CD4-positive, alpha-beta memory T cell (primary cell): ENCODE measurements around the gene ARL11. TPM values are rescaled to one million over a fixed set of nuclear protein-coding genes. Genes with fewer than 3 reads are reported as not detected.

ENCODE experiments used
- CTCF ChIA-PET: fragments of 350-600 bp; sonication (Branson Sonifier 250); formaldehyde crosslinking; loops from one replicate; lab custom pipeline; 2021; ENCODE audit warnings: inconsistent platforms; ENCODE audit not compliant: partially characterized antibody; lab: Charles Lee
- POLR2A ChIA-PET: fragments of 350-600 bp; sonication (Branson Sonifier 250); formaldehyde crosslinking; loops from one replicate; lab custom pipeline; 2021; ENCODE audit not compliant: partially characterized antibody; lab: Charles Lee
- DNase-seq, 5 donors: peaks; one replicate each; pipeline versions ENCODE4 v3.0.0 to v3.0.0-alpha.2; 2020 to 2022; ENCODE audit warnings: mixed read lengths in 1 of 5
- H3K27ac ChIP-seq: one replicate; pipeline ENCODE4 v1.7.0; 2013; ENCODE audit warnings: low read depth, low read length
- H3K27me3 ChIP-seq: 2 replicates; pipeline ENCODE4 v1.7.0; 2013; ENCODE audit warnings: mild to moderate bottlenecking, low read length, moderate library complexity; ENCODE audit not compliant: insufficient read depth
- H3K36me3 ChIP-seq: 2 replicates; pipeline ENCODE4 v1.7.0; 2013; ENCODE audit warnings: mild to moderate bottlenecking, low read length, moderate library complexity; ENCODE audit not compliant: insufficient read depth
- H3K4me1 ChIP-seq: 2 replicates; pipeline ENCODE4 v1.7.0; 2013; ENCODE audit warnings: mild to moderate bottlenecking, low read length, moderate library complexity; ENCODE audit not compliant: insufficient read depth
- H3K4me3 ChIP-seq, 2 donors: one replicate each; pipeline ENCODE4 v1.7.0; 2013; ENCODE audit warnings: low read length in 2 of 2, mild to moderate bottlenecking in 1 of 2
- H3K9me3 ChIP-seq, 2 donors: one replicate each; pipeline ENCODE4 v1.7.0; 2013; ENCODE audit warnings: low read length in 2 of 2, control low read depth in 1 of 2; ENCODE audit not compliant: control insufficient read depth in 1 of 2
- H3K27ac Mint-ChIP-seq, 7 donors: one replicate each; pipeline ENCODE4 v1.8.0; 2020 to 2021; ENCODE audit warnings: mixed read lengths in 7 of 7, mild to moderate bottlenecking in 6 of 7, inconsistent platforms in 3 of 7, moderate library complexity in 3 of 7
- H3K27me3 Mint-ChIP-seq, 2 donors: one replicate each; pipeline ENCODE4 v1.8.0; 2020 to 2021; ENCODE audit warnings: mixed read lengths in 2 of 2
- H3K36me3 Mint-ChIP-seq, 2 donors: one replicate each; pipeline ENCODE4 v1.8.0; 2020 to 2021; ENCODE audit warnings: mixed read lengths in 2 of 2, inconsistent platforms in 1 of 2, mild to moderate bottlenecking in 1 of 2
- H3K4me1 Mint-ChIP-seq, 4 donors: one replicate each; pipeline ENCODE4 v1.8.0; 2020 to 2021; ENCODE audit warnings: mixed read lengths in 4 of 4, mild to moderate bottlenecking in 1 of 4
- H3K4me3 Mint-ChIP-seq, 8 donors: one replicate each; pipeline ENCODE4 v1.8.0; 2020 to 2021; ENCODE audit warnings: mixed read lengths in 8 of 8, mild to moderate bottlenecking in 7 of 8, moderate library complexity in 6 of 8, inconsistent platforms in 3 of 8
- H3K9me3 Mint-ChIP-seq, 8 donors: one replicate each; pipeline ENCODE4 v1.8.0; 2020 to 2021; ENCODE audit warnings: mixed read lengths in 8 of 8, mild to moderate bottlenecking in 5 of 8, inconsistent platforms in 3 of 8, moderate library complexity in 1 of 8
- intact Hi-C: fragments of 100-400 bp; cut with micrococcal nuclease; formaldehyde crosslinking; loops from one replicate; pipeline ENCODE4 v1.15.1; 2023
- polyA plus RNA-seq, 2 donors: library from polyadenylated mRNA; unstranded; fragments of 300-500 nt; fragmentation: Illumina TruSeq; gene quantifications; one replicate each; pipeline ENCODE4 v1.2.3, GENCODE V29; 2021
- total RNA-seq, 2 experiments: library from RNA; stranded (reverse); gene quantifications; one replicate each; pipeline ENCODE4 v1.2.3, GENCODE V29; 2021

The ARL11 gene
- under 1 TPM; 0.50 to 0.55 TPM for total RNA-seq
- under 1 TPM; 0.15 to 0.32 TPM for polyA plus RNA-seq

DNA sequence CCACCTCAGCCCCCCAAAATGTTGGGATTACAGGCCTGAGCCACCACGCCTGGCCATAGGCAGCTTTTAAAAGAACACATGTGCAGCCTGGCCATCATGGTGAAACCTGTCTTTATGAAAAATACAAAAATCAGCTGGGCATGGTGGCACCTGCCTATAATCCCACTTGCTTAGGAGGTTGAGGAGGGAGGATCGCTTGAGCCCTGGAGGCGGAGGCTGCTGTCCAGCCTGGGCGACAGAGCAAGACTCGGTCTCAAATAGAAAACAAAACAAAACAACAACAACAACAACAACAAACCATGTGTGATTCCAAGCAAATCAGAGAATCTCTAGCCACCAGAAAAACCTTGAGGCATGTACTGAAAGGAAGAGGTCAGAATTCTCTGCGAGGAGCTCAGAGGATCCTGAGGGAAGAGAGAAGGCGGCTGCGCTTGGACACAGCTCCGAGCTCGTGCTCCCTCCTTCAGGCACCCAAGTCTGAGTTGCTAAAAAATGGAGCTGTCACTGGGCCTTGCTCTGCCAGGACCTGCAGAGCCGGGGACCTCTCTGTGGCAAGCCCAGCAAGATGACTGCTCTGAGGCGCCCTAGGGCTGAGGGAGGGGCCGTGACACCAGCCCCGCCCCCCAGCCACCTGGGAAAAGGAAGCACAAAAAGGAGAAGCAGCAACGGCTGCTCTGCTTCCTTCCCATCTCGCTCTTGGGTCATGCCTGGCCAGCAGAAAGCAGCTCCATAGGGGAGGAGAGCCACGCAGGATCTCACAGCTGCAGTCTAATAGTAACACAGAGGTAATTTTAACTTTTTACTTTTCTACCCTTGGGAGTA is at the start of gene ARL11:
TSS of gene ARL11 (plus strand) at position 677 of the 822 bp plus-strand sequence. CDS start 1,941 bp downstream, outside the sequence.
- intact Hi-C loops: no loop called here
- ChIA-PET CTCF (interaction anchor here (1.2 to 1.8 kb wide), 2 partner anchors 63 to 163 kb away, joined by 3 to 6 read pairs; partner anchors contain the start of genes EBPL and KPNA3), POLR2A (no interaction called here)
- DNase-seq: peak in 3 of 5 donors; percentile 13 to 35 (median 17)
- H3K4me1 Mint-ChIP-seq: peaks cover 4 to 13% (median 11%) of the 10 kb centered on the region in 4 donors
- no peaks in the 10 kb centered on the region for H3K9me3 Mint-ChIP-seq
- H3K4me3 Mint-ChIP-seq: peak within 1 kb of the TSS; percentile 67 to 93 (median 82)
- H3K4me3 ChIP-seq: peak within 1 kb of the TSS; percentile 14 to 29
- H3K27me3 Mint-ChIP-seq: peaks cover 0 to 1% of the 10 kb centered on the region in 2 donors
- H3K36me3 Mint-ChIP-seq: no peaks in the 10 kb centered on the region
- H3K27ac Mint-ChIP-seq: peak within 1 kb of the TSS in 5 of 7 donors; percentile 15 to 83 (median 60)
- peaks cover 9% of the 10 kb centered on the region for H3K4me1 ChIP-seq
- H3K27me3 ChIP-seq: no peaks in the 10 kb centered on the region
- H3K27ac ChIP-seq: no peak within 1 kb of the TSS
- no peaks in the 10 kb centered on the region for H3K36me3 ChIP-seq
- no peaks in the 10 kb centered on the region for H3K9me3 ChIP-seq

GRCh38 chr13:49579501-49579900 is 48.8 kb upstream of the ARL11 start:
- DNase-seq: no peak
- no peaks in the 10 kb centered on the region for H3K9me3 Mint-ChIP-seq
- Histone ChIP-seq H3K27me3 (no peaks in the 10 kb centered on the region), H3K4me3 (no peak overlapping the region), H3K9me3 (no peaks in the 10 kb centered on the region), H3K27ac (no peak overlapping the region), H3K36me3 (peaks cover 13% of the 10 kb centered on the region), H3K4me1 (peaks cover 16% of the 10 kb centered on the region)
- H3K36me3 Mint-ChIP-seq: peaks cover 12 to 39% of the 10 kb centered on the region in 2 donors
- ChIA-PET POLR2A (no interaction called here), CTCF (no interaction called here)
- H3K4me1 Mint-ChIP-seq: peaks cover 27 to 64% (median 42%) of the 10 kb centered on the region in 4 donors
- no peak overlapping the region for H3K4me3 Mint-ChIP-seq
- intact Hi-C loops: no loop called here
- no peaks in the 10 kb centered on the region for H3K27me3 Mint-ChIP-seq
- H3K27ac Mint-ChIP-seq: no peak overlapping the region

GRCh38 chr13:49580980-49581680 is 47.2 kb upstream of the ARL11 start:
- POLR2A ChIA-PET: no interaction called here
- Histone ChIP-seq H3K27ac (no peak overlapping the region), H3K4me3 (no peak overlapping the region), H3K4me1 (peaks cover 22% of the 10 kb centered on the region), H3K36me3 (peaks cover 13% of the 10 kb centered on the region), H3K27me3 (no peaks in the 10 kb centered on the region), H3K9me3 (no peaks in the 10 kb centered on the region)
- Mint-ChIP-seq H3K4me3 (peak overlapping the region in 2 of 8 donors; percentile 18 to 44), H3K36me3 (peaks cover 12 to 38% of the 10 kb centered on the region in 2 donors), H3K4me1 (peaks cover 19 to 61% (median 42%) of the 10 kb centered on the region in 4 donors), H3K9me3 (no peaks in the 10 kb centered on the region), H3K27ac (peak overlapping the region in 5 of 7 donors; percentile 10 to 54 (median 19)), H3K27me3 (no peaks in the 10 kb centered on the region)
- DNase-seq: no peak
- intact Hi-C loops: no loop called here
- CTCF ChIA-PET: no interaction called here

- peaks cover 10 to 26% of the 10 kb centered on the region in 2 donors for H3K36me3 Mint-ChIP-seq
- peak overlapping the region; percentile 80 to 96 (median 88) for H3K27ac Mint-ChIP-seq
- Histone ChIP-seq H3K4me3 (peak overlapping the region; percentile 64 to 76), H3K36me3 (peaks cover 12% of the 10 kb centered on the region), H3K9me3 (no peaks in the 10 kb centered on the region), H3K27ac (peak overlapping the region; percentile 82), H3K4me1 (peaks cover 21% of the 10 kb centered on the region), H3K27me3 (no peaks in the 10 kb centered on the region)
- H3K4me1 Mint-ChIP-seq: peaks cover 15 to 55% (median 42%) of the 10 kb centered on the region in 4 donors
- H3K27me3 Mint-ChIP-seq: no peaks in the 10 kb centered on the region
- H3K9me3 Mint-ChIP-seq: no peaks in the 10 kb centered on the region
- intact Hi-C loops: loop anchor here (1.0 to 5.0 kb wide), 6 partner anchors 47 to 337 kb away; partner anchors contain the start of genes CAB39L, CDADC1, PHF11 and SETDB2
- ChIA-PET POLR2A (interaction anchor here (0.7 to 2.7 kb wide), 13 partner anchors 15 to 931 kb away, joined by 3 to 37 read pairs (median 5); partner anchors contain the start of genes CAB39L, CDADC1, CYSLTR2 and KPNA3), CTCF (interaction anchor here (1.0 to 3.2 kb wide), 2 partner anchors 22 to 25 kb away, joined by 3 to 14 read pairs; no protein-coding TSS in a partner anchor)
- DNase-seq: peak in 3 of 5 donors; percentile 7 to 14 (median 10)
- peak overlapping the region; percentile 88 to 99 (median 96) for H3K4me3 Mint-ChIP-seq
Observed at GRCh38 chr13:49584771-49585182, 43.5 kb upstream of the ARL11 start.

DNA sequence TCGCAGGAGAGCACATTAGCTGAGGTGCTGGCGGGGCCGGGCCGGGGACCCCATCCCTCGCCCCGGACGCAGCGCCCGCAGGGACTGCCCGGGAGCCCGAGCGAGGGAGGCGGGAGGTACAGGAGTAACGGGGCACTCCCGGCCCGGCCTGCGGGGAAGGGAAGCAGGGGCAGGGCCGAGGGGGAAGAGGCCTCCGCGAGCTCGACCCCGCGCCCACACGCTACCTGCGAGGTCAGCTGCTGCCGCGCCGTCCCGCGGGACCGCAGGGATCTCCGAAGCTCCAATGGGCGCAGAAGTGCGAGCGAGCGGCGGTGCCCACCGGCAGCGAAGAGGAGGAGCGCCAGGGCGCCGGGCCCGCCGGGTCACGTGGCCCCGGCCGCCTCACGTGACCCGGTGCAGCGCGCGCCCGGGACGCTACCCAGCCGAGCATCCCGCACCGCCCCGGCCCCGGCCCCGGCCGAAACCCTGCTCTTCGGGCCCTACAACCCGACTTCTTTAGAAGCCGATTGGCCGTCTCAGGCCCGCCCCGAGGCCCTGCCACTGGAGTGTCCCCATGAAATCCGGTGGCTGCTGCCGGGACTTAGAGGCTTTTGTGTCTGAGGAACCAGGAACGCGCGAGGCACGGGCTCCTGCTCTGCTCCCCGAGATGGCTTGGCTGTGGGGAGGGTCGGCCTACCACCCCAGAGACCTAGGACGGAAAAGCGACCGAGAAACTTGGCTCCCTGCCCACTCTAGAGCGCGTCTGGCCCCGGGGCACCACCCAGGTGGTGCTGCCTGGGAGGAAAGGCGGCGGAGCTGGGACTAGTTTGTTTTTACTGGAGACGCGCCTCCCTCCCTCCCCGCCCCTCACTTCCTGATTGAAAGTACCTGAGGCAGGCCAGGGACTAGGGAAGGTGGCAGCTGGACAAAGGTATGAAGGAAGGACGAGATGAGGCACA is 42.8 kb upstream of the ARL11 start, which contains the start of gene RCBTB1:
TSS of gene RCBTB1 (minus strand) at position 339 of the 938 bp plus-strand sequence. CDS start 18,279 bp downstream, outside the sequence.
- peak within 1 kb of the TSS; percentile 64 to 76 for H3K4me3 ChIP-seq
- Mint-ChIP-seq H3K4me3 (peak within 1 kb of the TSS; percentile 88 to 99 (median 96)), H3K27ac (peak within 1 kb of the TSS; percentile 80 to 96 (median 92)), H3K4me1 (peaks cover 15 to 52% (median 41%) of the 10 kb centered on the region in 4 donors), H3K9me3 (no peaks in the 10 kb centered on the region), H3K27me3 (no peaks in the 10 kb centered on the region), H3K36me3 (peaks cover 7 to 19% of the 10 kb centered on the region in 2 donors)
- DNase-seq: peak; percentile 66 to 77 (median 72)
- intact Hi-C loops: loop anchor here (1.0 to 5.0 kb wide), 6 partner anchors 48 to 338 kb away; partner anchors contain the start of genes CAB39L, CDADC1, PHF11 and SETDB2
- peaks cover 21% of the 10 kb centered on the region for H3K4me1 ChIP-seq
- peaks cover 5% of the 10 kb centered on the region for H3K36me3 ChIP-seq
- ChIA-PET POLR2A (interaction anchor here (0.7 to 2.7 kb wide), 14 partner anchors 16 to 932 kb away, joined by 3 to 37 read pairs (median 4); partner anchors contain the start of genes CAB39L, CDADC1, CYSLTR2 and KPNA3), CTCF (interaction anchor here (1.0 to 3.2 kb wide), 2 partner anchors 22 to 26 kb away, joined by 3 to 14 read pairs; no protein-coding TSS in a partner anchor)
- no peaks in the 10 kb centered on the region for H3K27me3 ChIP-seq
- H3K27ac ChIP-seq: peak within 1 kb of the TSS; percentile 82
- H3K9me3 ChIP-seq: no peaks in the 10 kb centered on the region

- intact Hi-C loops: loop anchor here (5.0 kb wide), 3 partner anchors 49 to 339 kb away; partner anchors contain the start of gene CDADC1
- Histone ChIP-seq H3K4me1 (peaks cover 21% of the 10 kb centered on the region), H3K27ac (no peak overlapping the region), H3K27me3 (no peaks in the 10 kb centered on the region), H3K9me3 (no peaks in the 10 kb centered on the region), H3K36me3 (no peaks in the 10 kb centered on the region), H3K4me3 (no peak overlapping the region)
- peak overlapping the region; percentile 87 to 91 (median 89) for H3K4me3 Mint-ChIP-seq
- peaks cover under 1 to 7% of the 10 kb centered on the region in 2 donors for H3K36me3 Mint-ChIP-seq
- H3K27ac Mint-ChIP-seq: peak overlapping the region; percentile 43 to 91 (median 79)
- DNase-seq: no peak
- ChIA-PET POLR2A (interaction anchor here (2.3 to 2.7 kb wide), 3 partner anchors 47 to 142 kb away, joined by 11 to 37 read pairs (median 16); partner anchors contain the start of genes CAB39L, PHF11 and SETDB2), CTCF (interaction anchor here (3.2 kb wide), 1 partner anchor 21 kb away, joined by 14 read pairs; no protein-coding TSS in a partner anchor)
- H3K4me1 Mint-ChIP-seq: peaks cover 8 to 42% (median 33%) of the 10 kb centered on the region in 4 donors
- H3K9me3 Mint-ChIP-seq: no peaks in the 10 kb centered on the region
- H3K27me3 Mint-ChIP-seq: no peaks in the 10 kb centered on the region
Observed at GRCh38 chr13:49586717-49587116, 41.6 kb upstream of the ARL11 start.
